Hepatocyte (in vitro differentiated cells): Measurements from ENCODE around the gene C3orf20.

Experiments used
- CTCF ChIP-seq: fragments of 200-600 bp; sonication (generic); IDR thresholded peaks from 2 replicates; pipeline ENCODE4 v1.5.1; 2016; ENCODE audit warnings: antibody characterized with exemption, mild to moderate bottlenecking; ENCODE audit not compliant: poor library complexity
- EZH2 ChIP-seq: fragments of 200-600 bp; sonication (generic); IDR thresholded peaks from 2 replicates; pipeline ENCODE4 v1.6.1; 2016; ENCODE audit warnings: antibody characterized with exemption, mild to moderate bottlenecking, borderline replicate concordance
- EZH2phosphoT487 ChIP-seq: fragments of 200-600 bp; sonication (generic); IDR thresholded peaks from one replicate; pipeline ENCODE4 v1.6.1; 2018; ENCODE audit warnings: antibody characterized with exemption, mild to moderate bottlenecking, low read depth, moderate library complexity; ENCODE audit not compliant: unreplicated experiment, severe bottlenecking

GRCh38 chr3:14802381-14802731 lies 127.4 kb downstream of the C3orf20 start:
- no peak for TF ChIP-seq EZH2phosphoT487
- no peak for TF ChIP-seq CTCF
- no peak for TF ChIP-seq EZH2
